ENCODE data around the gene PRM1. TPM values are rescaled to one million over a fixed set of nuclear protein-coding genes. Genes with fewer than 3 reads are reported as not detected.
A peak's percentile ranks its signal among the peaks of the same experiment; 100 is the strongest.

PRM1 gene
- total RNA-seq, 1 experiment from 2014 or later: not detected

- no peak for DNase-seq
- Mint-ChIP-seq H3K27ac (ENCODE audit: unreplicated experiment) (no peak overlapping the region), H3K27me3 (ENCODE audit: unreplicated experiment) (no peaks in the 10 kb centered on the region), H3K4me1 (ENCODE audit: low read depth, unreplicated experiment) (peaks cover 29% of the 10 kb centered on the region), H3K9me3 (ENCODE audit: low read depth, unreplicated experiment) (no peaks in the 10 kb centered on the region), H3K36me3 (ENCODE audit: insufficient read depth, unreplicated experiment) (peaks cover 32% of the 10 kb centered on the region), H3K4me3 (ENCODE audit: low read depth, unreplicated experiment) (no peak overlapping the region)
- BruUV-seq (replicated peaks): no TSS peak
- intact Hi-C loops (cut with micrococcal nuclease; ENCODE audit: unreplicated experiment): loop anchor here (5.0 to 10.0 kb wide), 6 partner anchors 38 to 267 kb away; no protein-coding TSS in a partner anchor
- no peak for TF ChIP-seq CTCF (IDR thresholded peaks at IDR 0.05; ENCODE audit: unreplicated experiment)
- CTCF ChIA-PET: interaction anchor here (1.1 to 5.4 kb wide), 4 partner anchors 39 to 295 kb away, joined by 3 to 34 read pairs (median 4); no protein-coding TSS in a partner anchor
Measured at GRCh38 chr16:11258553-11259492, 22.3 kb downstream of the PRM1 start.

- BruUV-seq (replicated peaks): no TSS peak
- peak; percentile 88 for DNase-seq
- no peaks in the 10 kb centered on the region for H3K9me3 Mint-ChIP-seq (ENCODE audit: low read depth, unreplicated experiment)
- H3K36me3 Mint-ChIP-seq (ENCODE audit: insufficient read depth, unreplicated experiment): peaks cover 37% of the 10 kb centered on the region
- peak overlapping the region; percentile 65 for H3K27ac Mint-ChIP-seq (ENCODE audit: unreplicated experiment)
- peak overlapping the region; percentile 92 for H3K4me3 Mint-ChIP-seq (ENCODE audit: low read depth, unreplicated experiment)
- intact Hi-C loops (cut with micrococcal nuclease; ENCODE audit: unreplicated experiment): loop anchor here (1.0 to 10.0 kb wide), 7 partner anchors 40 to 286 kb away; no protein-coding TSS in a partner anchor
- H3K4me1 Mint-ChIP-seq (ENCODE audit: low read depth, unreplicated experiment): peaks cover 29% of the 10 kb centered on the region
- peak; percentile 77 for TF ChIP-seq CTCF (IDR thresholded peaks at IDR 0.05; ENCODE audit: unreplicated experiment)
- no peaks in the 10 kb centered on the region for H3K27me3 Mint-ChIP-seq (ENCODE audit: unreplicated experiment)
- CTCF ChIA-PET: interaction anchor here (0.6 to 5.4 kb wide), 13 partner anchors 40 to 303 kb away, joined by 3 to 34 read pairs (median 4); no protein-coding TSS in a partner anchor
Measured at GRCh38 chr16:11257131-11257938, 23.8 kb downstream of the PRM1 start.

- DNase-seq: peak; percentile 65
- Mint-ChIP-seq H3K27ac (ENCODE audit: unreplicated experiment) (peak overlapping the region; percentile 85), H3K4me1 (ENCODE audit: low read depth, unreplicated experiment) (peaks cover 29% of the 10 kb centered on the region), H3K36me3 (ENCODE audit: insufficient read depth, unreplicated experiment) (peaks cover 37% of the 10 kb centered on the region), H3K27me3 (ENCODE audit: unreplicated experiment) (no peaks in the 10 kb centered on the region), H3K4me3 (ENCODE audit: low read depth, unreplicated experiment) (peak overlapping the region; percentile 92), H3K9me3 (ENCODE audit: low read depth, unreplicated experiment) (no peaks in the 10 kb centered on the region)
- intact Hi-C loops (cut with micrococcal nuclease; ENCODE audit: unreplicated experiment): loop anchor here (1.0 to 10.0 kb wide), 7 partner anchors 41 to 285 kb away; no protein-coding TSS in a partner anchor
- CTCF ChIA-PET: interaction anchor here (0.6 to 5.4 kb wide), 20 partner anchors 41 to 303 kb away, joined by 3 to 34 read pairs (median 4); no protein-coding TSS in a partner anchor
- TF ChIP-seq CTCF (IDR thresholded peaks at IDR 0.05; ENCODE audit: unreplicated experiment): no peak
- BruUV-seq (replicated peaks): no TSS peak
Measured at GRCh38 chr16:11256661-11257130, 24.4 kb downstream of the PRM1 start.
